Measurements from ENCODE around the gene STON1. TPM values are rescaled to one million over a fixed set of nuclear protein-coding genes. Genes with fewer than 3 reads are reported as not detected.

The STON1 gene
- total RNA-seq, 3 donors from 2014 or later: 5.5 to 118 (median 6.0) TPM

DNA sequence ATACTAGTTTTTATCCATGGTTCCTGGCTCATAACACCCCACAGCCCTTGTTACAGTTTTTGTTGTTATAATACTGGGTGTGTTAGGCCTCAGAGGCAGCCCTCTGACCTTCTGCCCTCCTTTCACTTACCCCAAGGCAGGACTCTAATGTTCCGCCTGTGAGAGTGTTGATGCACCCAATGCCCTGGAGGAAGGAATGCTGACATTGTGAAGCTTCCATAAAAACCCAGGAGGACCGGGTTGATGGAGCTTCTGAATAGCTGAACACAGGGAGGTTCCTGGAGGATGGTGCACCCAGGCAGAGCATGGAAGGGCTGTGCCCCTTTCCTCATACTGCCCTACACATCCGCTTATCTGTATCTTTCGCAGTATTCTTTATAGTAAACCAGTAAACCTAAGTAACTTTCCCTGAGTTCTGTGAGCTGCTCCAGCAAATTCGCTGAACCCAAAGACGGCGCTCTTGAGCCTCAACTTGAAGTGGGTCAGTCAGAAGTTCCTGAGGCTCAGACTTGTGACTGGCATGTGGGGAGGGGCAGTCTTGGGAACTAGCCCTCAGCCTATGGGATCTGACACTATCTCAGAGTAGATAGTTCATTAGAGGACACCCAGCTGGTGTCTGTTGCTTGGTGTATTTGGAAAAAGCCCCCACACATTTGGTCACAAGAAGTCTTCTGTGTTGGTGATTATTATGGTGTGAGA lies 10.4 kb downstream of the STON1 start:
- Histone ChIP-seq H3K36me3 (ENCODE audit: low read depth) (no peaks in the 10 kb centered on the region), H3K9me3 (no peaks in the 10 kb centered on the region), H3K4me1 (ENCODE audit: low read depth) (no peaks in the 10 kb centered on the region), H3K4me3 (no peak overlapping the region)
- ATAC-seq (no peak), DNase-seq (no peak)
- TF ChIP-seq, protein P1, sequence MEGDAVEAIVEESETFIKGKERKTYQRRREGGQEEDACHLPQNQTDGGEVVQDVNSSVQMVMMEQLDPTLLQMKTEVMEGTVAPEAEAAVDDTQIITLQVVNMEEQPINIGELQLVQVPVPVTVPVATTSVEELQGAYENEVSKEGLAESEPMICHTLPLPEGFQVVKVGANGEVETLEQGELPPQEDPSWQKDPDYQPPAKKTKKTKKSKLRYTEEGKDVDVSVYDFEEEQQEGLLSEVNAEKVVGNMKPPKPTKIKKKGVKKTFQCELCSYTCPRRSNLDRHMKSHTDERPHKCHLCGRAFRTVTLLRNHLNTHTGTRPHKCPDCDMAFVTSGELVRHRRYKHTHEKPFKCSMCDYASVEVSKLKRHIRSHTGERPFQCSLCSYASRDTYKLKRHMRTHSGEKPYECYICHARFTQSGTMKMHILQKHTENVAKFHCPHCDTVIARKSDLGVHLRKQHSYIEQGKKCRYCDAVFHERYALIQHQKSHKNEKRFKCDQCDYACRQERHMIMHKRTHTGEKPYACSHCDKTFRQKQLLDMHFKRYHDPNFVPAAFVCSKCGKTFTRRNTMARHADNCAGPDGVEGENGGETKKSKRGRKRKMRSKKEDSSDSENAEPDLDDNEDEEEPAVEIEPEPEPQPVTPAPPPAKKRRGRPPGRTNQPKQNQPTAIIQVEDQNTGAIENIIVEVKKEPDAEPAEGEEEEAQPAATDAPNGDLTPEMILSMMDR (IDR thresholded peaks at IDR 0.05): no peak
- intact Hi-C loops (cut with DNase I, micrococcal nuclease): no loop called here

DNA sequence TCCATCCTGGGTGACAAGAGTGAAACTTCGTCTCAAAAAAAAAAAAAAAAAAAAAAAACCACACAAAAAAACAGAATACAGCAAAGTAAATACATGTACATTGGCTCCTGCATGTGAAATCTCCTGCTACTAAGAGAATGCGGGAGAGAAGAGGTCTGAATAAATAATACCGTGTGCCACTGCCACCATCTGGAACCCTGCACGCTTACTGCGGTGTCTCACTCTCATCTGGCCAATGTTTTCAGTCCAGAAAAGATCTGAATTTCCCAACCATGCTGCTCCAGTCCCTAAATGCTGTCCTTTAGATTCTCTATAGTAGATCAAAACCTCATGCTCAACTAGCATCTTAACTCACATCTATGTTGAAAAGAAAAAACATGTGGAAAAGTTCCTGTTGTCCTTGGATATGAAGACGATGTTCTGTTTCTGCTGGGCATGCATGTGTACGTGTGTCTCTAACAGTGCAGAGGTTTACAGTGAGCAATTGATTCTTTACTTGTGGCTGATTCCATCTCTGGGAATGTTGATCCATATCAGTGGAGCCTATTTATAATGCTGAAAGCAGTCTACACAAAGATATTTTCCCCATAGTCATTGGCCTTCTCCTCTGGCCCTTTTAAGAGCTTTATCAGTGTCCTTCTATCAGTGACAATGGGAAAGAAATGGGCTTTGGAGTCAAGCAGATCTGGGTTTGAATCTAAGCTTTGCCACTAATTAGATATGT lies 11.9 kb downstream of the STON1 start:
- Histone ChIP-seq H3K36me3 (ENCODE audit: low read depth) (no peaks in the 10 kb centered on the region), H3K4me3 (no peak overlapping the region), H3K4me1 (ENCODE audit: low read depth) (no peaks in the 10 kb centered on the region), H3K9me3 (no peaks in the 10 kb centered on the region)
- TF ChIP-seq, protein P1 (IDR thresholded peaks at IDR 0.05): no peak
- ATAC-seq: no peak
- no peak for DNase-seq
- intact Hi-C loops (cut with DNase I, micrococcal nuclease): no loop called here

DNA sequence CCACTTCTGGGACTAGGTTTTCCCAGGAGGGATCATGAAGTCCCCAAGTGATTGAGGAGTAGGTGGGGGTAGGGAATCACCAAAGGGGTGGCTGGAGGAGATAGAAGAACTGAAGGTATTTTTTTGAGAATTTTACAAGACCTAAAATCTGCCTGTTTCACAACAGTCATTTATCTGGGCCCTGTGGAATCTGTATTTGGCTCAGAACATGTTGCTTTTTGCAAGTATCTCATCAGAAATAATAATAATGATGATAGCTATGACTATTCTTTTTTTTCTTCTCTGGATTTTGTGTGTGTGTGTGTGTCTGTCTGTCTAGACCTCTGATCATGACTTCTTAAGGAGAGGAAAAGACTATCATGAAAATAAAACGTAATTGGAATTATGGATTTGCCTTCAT lies 13.9 kb downstream of the STON1 start:
- Histone ChIP-seq H3K36me3 (ENCODE audit: low read depth) (no peaks in the 10 kb centered on the region), H3K4me1 (ENCODE audit: low read depth) (no peaks in the 10 kb centered on the region), H3K4me3 (no peak overlapping the region), H3K9me3 (no peaks in the 10 kb centered on the region)
- TF ChIP-seq, protein P1 (IDR thresholded peaks at IDR 0.05): no peak
- DNase-seq (no peak), ATAC-seq (no peak)
- intact Hi-C loops (cut with DNase I, micrococcal nuclease): no loop called here

GRCh38 chr2:48545244-48545643 lies 15.3 kb downstream of the STON1 start:
- intact Hi-C loops (cut with DNase I, micrococcal nuclease): no loop called here
- Histone ChIP-seq H3K4me3 (no peak overlapping the region), H3K4me1 (ENCODE audit: low read depth) (no peaks in the 10 kb centered on the region), H3K9me3 (no peaks in the 10 kb centered on the region), H3K36me3 (ENCODE audit: low read depth) (no peaks in the 10 kb centered on the region)
- DNase-seq: no peak
- no peak for ATAC-seq
- TF ChIP-seq, protein P1 (IDR thresholded peaks at IDR 0.05): no peak

- Histone ChIP-seq H3K36me3 (ENCODE audit: low read depth) (no peaks in the 10 kb centered on the region), H3K4me3 (no peak overlapping the region), H3K4me1 (ENCODE audit: low read depth) (no peaks in the 10 kb centered on the region), H3K9me3 (no peaks in the 10 kb centered on the region)
- intact Hi-C loops (cut with DNase I, micrococcal nuclease): no loop called here
- ATAC-seq (peak; percentile 20), DNase-seq (no peak)
- TF ChIP-seq, protein P1 (IDR thresholded peaks at IDR 0.05): no peak
Observed at GRCh38 chr2:48548840-48549239, 18.9 kb downstream of the STON1 start.
